ENCODE results near the gene MOK. TPM values are rescaled to one million over a fixed set of nuclear protein-coding genes. Genes with fewer than 3 reads are reported as not detected.

The MOK gene
- total RNA-seq, 1 donor from 2014 or later, result 15.8 TPM

GRCh38 chr14:102187568-102188001 is 117.4 kb downstream of the MOK start:
- no peaks in the 10 kb centered on the region for H3K36me3 ChIP-seq
- H3K4me3 ChIP-seq, result no peak overlapping the region
- intact Hi-C loops (cut with DNase I), result no loop called here
- no peaks in the 10 kb centered on the region for H3K9me3 ChIP-seq
- DNase-seq, result no peak
- no peak for TF ChIP-seq CTCF (IDR thresholded peaks at IDR 0.05)
- no peak overlapping the region for H3K27ac ChIP-seq
- ATAC-seq, result peak; percentile 59 to 69
- peaks cover 23% of the 10 kb centered on the region for H3K4me1 ChIP-seq
- no peaks in the 10 kb centered on the region for H3K27me3 ChIP-seq (ENCODE audit: low read depth)

- DNase-seq (no peak), ATAC-seq (peak; percentile 61 to 74)
- no peaks in the 10 kb centered on the region for H3K9me3 ChIP-seq
- no peaks in the 10 kb centered on the region for H3K27me3 ChIP-seq (ENCODE audit: low read depth)
- H3K4me1 ChIP-seq, result peaks cover 23% of the 10 kb centered on the region
- H3K4me3 ChIP-seq, result no peak overlapping the region
- intact Hi-C loops (cut with DNase I), result no loop called here
- no peak for TF ChIP-seq CTCF (IDR thresholded peaks at IDR 0.05)
- no peak overlapping the region for H3K27ac ChIP-seq
- H3K36me3 ChIP-seq, result no peaks in the 10 kb centered on the region
Observed at GRCh38 chr14:102187044-102187443, 117.9 kb downstream of the MOK start.

GRCh38 chr14:102185360-102185759 is 119.6 kb downstream of the MOK start:
- peaks cover 23% of the 10 kb centered on the region for H3K4me1 ChIP-seq
- intact Hi-C loops (cut with DNase I), result no loop called here
- no peaks in the 10 kb centered on the region for H3K27me3 ChIP-seq (ENCODE audit: low read depth)
- no peak overlapping the region for H3K4me3 ChIP-seq
- no peaks in the 10 kb centered on the region for H3K9me3 ChIP-seq
- H3K36me3 ChIP-seq, result no peaks in the 10 kb centered on the region
- no peak for TF ChIP-seq CTCF (IDR thresholded peaks at IDR 0.05)
- no peak overlapping the region for H3K27ac ChIP-seq
- ATAC-seq (peak in 1 of 2 donors; percentile 31), DNase-seq (no peak)

GRCh38 chr14:102184316-102185035 is 120.5 kb downstream of the MOK start:
- DNase-seq, result no peak
- peaks cover 23% of the 10 kb centered on the region for H3K4me1 ChIP-seq

GRCh38 chr14:102183886-102184285 is 121.1 kb downstream of the MOK start:
- H3K9me3 ChIP-seq, result no peaks in the 10 kb centered on the region
- no peak overlapping the region for H3K27ac ChIP-seq
- no peak for TF ChIP-seq CTCF (IDR thresholded peaks at IDR 0.05)
- no peak overlapping the region for H3K4me3 ChIP-seq
- DNase-seq (no peak), ATAC-seq (no peak)
- H3K36me3 ChIP-seq, result no peaks in the 10 kb centered on the region
- intact Hi-C loops (cut with DNase I), result no loop called here
- H3K27me3 ChIP-seq (ENCODE audit: low read depth), result no peaks in the 10 kb centered on the region
- peaks cover 23% of the 10 kb centered on the region for H3K4me1 ChIP-seq

More at GRCh38 chr14:102184316-102185035, 120.5 kb downstream of the MOK start:
- Histone ChIP-seq H3K27me3 (ENCODE audit: low read depth) (no peaks in the 10 kb centered on the region), H3K27ac (no peak overlapping the region), H3K4me3 (no peak overlapping the region), H3K9me3 (no peaks in the 10 kb centered on the region), H3K36me3 (no peaks in the 10 kb centered on the region)
- intact Hi-C loops (cut with DNase I), result no loop called here
- TF ChIP-seq CTCF (IDR thresholded peaks at IDR 0.05), result no peak
- no peak for ATAC-seq
